Measurements from ENCODE around the gene EPSTI1.
"Not testable (repeated sequence)": the region's sequence is repeated elsewhere in the genome, so short reads cannot be mapped to it uniquely, and the experiment has no call there.

GRCh38 chr13:42862370-42862769, 129.7 kb downstream of the EPSTI1 start:
- not testable (repeated sequence) for TF ChIP-seq CREB1 (IDR thresholded peaks at IDR 0.05; ENCODE audit: low read depth); CTCF (IDR thresholded peaks at IDR 0.05 in 2 of 3, conservative IDR thresholded peaks at IDR 0.05 in 1 of 3; ENCODE audit: control insufficient read depth in 2 of 3, extremely low read depth in 1 of 3, insufficient read depth in 1 of 3, low read depth in 3 of 3, low read length in 3 of 3)

All from GM12878 (cell line).